Fibroblast of skin of scalp (primary cell): ENCODE data around the gene XYLT2.

Experiments
- DNase-seq: peaks from one replicate; pipeline ENCODE4 v3.0.0-alpha.2; 2013

Gene XYLT2

GRCh38 chr17:50349243-50349600, 3.3 kb downstream of the XYLT2 start:
- DNase-seq: no peak

- DNase-seq: no peak
Observed at GRCh38 chr17:50350733-50351132, 4.8 kb downstream of the XYLT2 start.

GRCh38 chr17:50352072-50352692, 6.3 kb downstream of the XYLT2 start:
- no peak for DNase-seq

- no peak for DNase-seq
Observed at GRCh38 chr17:50352693-50353599, 7.0 kb downstream of the XYLT2 start.

- no peak for DNase-seq
Observed at GRCh38 chr17:50353600-50354195, 7.8 kb downstream of the XYLT2 start.

GRCh38 chr17:50354198-50354597, 8.3 kb downstream of the XYLT2 start:
- DNase-seq: no peak

GRCh38 chr17:50354776-50355175, 8.8 kb downstream of the XYLT2 start:
- DNase-seq: no peak

GRCh38 chr17:50355336-50355700, 9.4 kb downstream of the XYLT2 start:
- no peak for DNase-seq

GRCh38 chr17:50355701-50356341, 9.9 kb downstream of the XYLT2 start:
- no peak for DNase-seq

- DNase-seq: no peak
Observed at GRCh38 chr17:50356418-50356817, 10.5 kb downstream of the XYLT2 start.

GRCh38 chr17:50356892-50357510, 11.1 kb downstream of the XYLT2 start:
- DNase-seq: no peak

- no peak for DNase-seq
Observed at GRCh38 chr17:50358177-50358576, 12.3 kb downstream of the XYLT2 start.

- no peak for DNase-seq
Observed at GRCh38 chr17:50359005-50359699, 13.2 kb downstream of the XYLT2 start.

- DNase-seq: no peak
Observed at GRCh38 chr17:50359998-50360461, 14.1 kb downstream of the XYLT2 start.

- no peak for DNase-seq
Observed at GRCh38 chr17:50360486-50361115, 14.7 kb downstream of the XYLT2 start.

- DNase-seq: peak; percentile 67
Observed at GRCh38 chr17:50361561-50362480, 15.9 kb downstream of the XYLT2 start.

- no peak for DNase-seq
Observed at GRCh38 chr17:50362661-50363060, 16.7 kb downstream of the XYLT2 start.

- DNase-seq: peak; percentile 22
Observed at GRCh38 chr17:50363217-50364060, 17.5 kb downstream of the XYLT2 start.

GRCh38 chr17:50364061-50364458, 18.1 kb downstream of the XYLT2 start:
- no peak for DNase-seq
